ENCODE measurements around the gene TCF7.
A peak's percentile ranks its signal among the peaks of the same experiment; 100 is the strongest.

Gene TCF7

GRCh38 chr5:134113902-134114875, at the start of gene TCF7:
Gene TCF7, plus strand, starts transcription at chr5:134114681. Its CDS starts 226 bp downstream, at chr5:134114907.
- peak within 1 kb of the TSS in 16 of 21 experiments; percentile 7 to 80 (median 70) for H3K27ac ChIP-seq

GRCh38 chr5:134069553-134069952, 44.9 kb upstream of the TCF7 start:
- no peak overlapping the region for H3K4me3 ChIP-seq
- H3K27ac ChIP-seq: no peak overlapping the region

More at GRCh38 chr5:134113902-134114875, at the start of gene TCF7:
- peak within 1 kb of the TSS; percentile 35 to 52 (median 46) for H3K4me3 ChIP-seq

- Histone ChIP-seq H3K4me3 (peak overlapping the region; percentile 2 to 28 (median 17)), H3K27ac (peak overlapping the region in 4 of 21 experiments; percentile 12 to 36 (median 15))
These were observed 43.5 kb upstream of the TCF7 start for GRCh38 chr5:134070725-134071613.

GRCh38 chr5:134071614-134072207, 42.8 kb upstream of the TCF7 start:
- peak overlapping the region in 2 of 7 experiments; percentile 19 to 22 for H3K4me3 ChIP-seq

GRCh38 chr5:134072471-134073210, 41.8 kb upstream of the TCF7 start:
- Histone ChIP-seq H3K4me3 (no peak overlapping the region), H3K27ac (no peak overlapping the region)

More at GRCh38 chr5:134071614-134072207, 42.8 kb upstream of the TCF7 start:
- H3K27ac ChIP-seq: peak overlapping the region in 2 of 21 experiments; percentile 16 to 36

GRCh38 chr5:134073404-134073803, 41.1 kb upstream of the TCF7 start:
- no peak overlapping the region for H3K4me3 ChIP-seq
- H3K27ac ChIP-seq: no peak overlapping the region

- Histone ChIP-seq H3K4me3 (no peak overlapping the region), H3K27ac (no peak overlapping the region)
These were observed 39.4 kb upstream of the TCF7 start for GRCh38 chr5:134075102-134075501.

GRCh38 chr5:134077926-134078580, 36.4 kb upstream of the TCF7 start:
- Histone ChIP-seq H3K4me3 (no peak overlapping the region), H3K27ac (no peak overlapping the region)

GRCh38 chr5:134079748-134080581, 34.5 kb upstream of the TCF7 start:
- no peak overlapping the region for H3K4me3 ChIP-seq
- peak overlapping the region in 3 of 21 experiments; percentile 16 to 77 (median 60) for H3K27ac ChIP-seq

GRCh38 chr5:134082264-134082992, 32.1 kb upstream of the TCF7 start:
- no peak overlapping the region for H3K4me3 ChIP-seq

GRCh38 chr5:134083517-134083916, 31.0 kb upstream of the TCF7 start:
- Histone ChIP-seq H3K27ac (no peak overlapping the region), H3K4me3 (no peak overlapping the region)

More at GRCh38 chr5:134082264-134082992, 32.1 kb upstream of the TCF7 start:
- H3K27ac ChIP-seq: peak overlapping the region in 1 of 21 experiments; percentile 5

- H3K4me3 ChIP-seq: no peak overlapping the region
- H3K27ac ChIP-seq: no peak overlapping the region
These were observed 30.4 kb upstream of the TCF7 start for GRCh38 chr5:134084022-134084565.

- no peak overlapping the region for H3K4me3 ChIP-seq
- H3K27ac ChIP-seq: no peak overlapping the region
These were observed 29.9 kb upstream of the TCF7 start for GRCh38 chr5:134084570-134084969.

GRCh38 chr5:134085411-134085810, 29.1 kb upstream of the TCF7 start:
- Histone ChIP-seq H3K27ac (no peak overlapping the region), H3K4me3 (no peak overlapping the region)

GRCh38 chr5:134086225-134086942, 28.1 kb upstream of the TCF7 start:
- H3K4me3 ChIP-seq: no peak overlapping the region
- peak overlapping the region in 2 of 21 experiments; percentile 18 to 78 for H3K27ac ChIP-seq

GRCh38 chr5:134086943-134087305, 27.6 kb upstream of the TCF7 start:
- peak overlapping the region in 2 of 21 experiments; percentile 69 to 78 for H3K27ac ChIP-seq
- H3K4me3 ChIP-seq: no peak overlapping the region

All from skin epidermis (tissue), 12 donors.